Mammary microvascular endothelial cell (primary cell): ENCODE data around the gene SLC6A19. TPM values are rescaled to one million over a fixed set of nuclear protein-coding genes. Genes with fewer than 3 reads are reported as not detected.

ENCODE experiments used
- total RNA-seq: library from RNA; depleted of rRNA; stranded (reverse); fragments of >200 nt; gene quantifications from 2 replicates; pipeline ENCODE4 v1.2.3, GENCODE V29; 2015

SLC6A19 gene
- not detected in 2 replicates for total RNA-seq

DNA sequence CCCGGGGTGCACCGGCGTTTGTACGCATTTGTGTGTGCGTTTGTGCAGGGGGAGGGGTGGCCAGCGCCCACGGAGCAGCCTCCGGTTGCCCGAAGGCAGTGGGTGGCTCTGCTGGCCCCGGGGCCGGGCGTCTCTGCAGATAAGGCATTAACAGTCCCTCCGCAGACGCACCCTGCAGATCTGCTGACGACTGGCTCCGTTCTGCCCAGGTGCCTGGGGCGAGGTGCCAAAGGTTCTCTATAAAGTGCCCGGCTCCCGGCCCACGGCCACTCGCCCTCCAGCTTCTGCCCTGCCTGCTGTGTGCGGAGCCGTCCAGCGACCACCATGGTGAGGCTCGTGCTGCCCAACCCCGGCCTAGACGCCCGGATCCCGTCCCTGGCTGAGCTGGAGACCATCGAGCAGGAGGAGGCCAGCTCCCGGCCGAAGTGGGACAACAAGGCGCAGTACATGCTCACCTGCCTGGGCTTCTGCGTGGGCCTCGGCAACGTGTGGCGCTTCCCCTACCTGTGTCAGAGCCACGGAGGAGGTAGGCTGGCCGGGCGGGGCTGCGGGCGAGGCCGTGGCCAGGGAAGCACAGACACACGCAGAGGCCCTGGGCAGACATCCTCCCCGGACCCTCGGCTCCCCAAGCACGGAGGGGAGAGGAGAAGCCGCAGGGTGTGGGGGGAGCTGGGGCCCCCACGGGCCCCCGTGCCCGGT lies at the start of gene SLC6A19:
TSS of gene SLC6A19 (plus strand) at position 269 of the 699 bp plus-strand sequence. CDS start at position 325, 56 bp downstream.

DNA sequence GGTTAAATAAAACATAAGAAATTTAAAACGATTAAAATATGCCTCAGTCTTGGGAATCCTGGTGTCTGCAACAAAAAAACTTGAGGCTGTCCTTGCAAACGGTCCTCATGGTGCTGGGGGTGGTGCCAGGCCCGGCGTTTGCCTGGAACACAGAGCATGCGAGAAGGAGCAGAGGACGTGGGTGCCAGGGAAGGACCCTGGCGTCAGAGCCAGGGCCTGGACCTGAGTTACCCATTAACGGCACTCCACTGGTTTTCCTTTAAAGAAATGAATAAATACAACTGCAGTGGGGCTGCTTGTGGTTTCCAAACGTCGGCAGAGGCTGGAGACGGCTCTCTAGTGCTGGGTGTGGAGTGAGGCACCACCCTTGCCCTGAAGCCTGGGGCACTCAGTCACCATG lies 23.7 kb downstream of the SLC6A19 start, which contains the start of gene SLC6A18:
TSS of gene SLC6A18 (plus strand) at position 301 of the 400 bp plus-strand sequence. CDS start at position 398, 97 bp downstream.

Other genes with a start within 250 kb of the SLC6A19 start
- gene NKD2, start 192.8 kb upstream of the SLC6A19 start, total RNA-seq: 0.25 TPM in 1 of 2 replicates, not detected in the other
- 19.8 and 27.1 TPM in 2 replicates for gene SLC12A7, start 89.5 kb upstream of the SLC6A19 start, total RNA-seq
- not detected in 2 replicates for gene SLC6A18, start 23.8 kb downstream of the SLC6A19 start, total RNA-seq
- not detected in 2 replicates for gene TERT, start 93.5 kb downstream of the SLC6A19 start, total RNA-seq
- gene CLPTM1L, start 143.5 kb downstream of the SLC6A19 start, total RNA-seq: 131 and 144 TPM in 2 replicates
- not detected in 2 replicates for gene SLC6A3, start 243.8 kb downstream of the SLC6A19 start, total RNA-seq